ENCODE results near the gene CEP72.
A peak's percentile ranks its signal among the peaks of the same experiment; 100 is the strongest.
"Not testable (repeated sequence)": the region's sequence is repeated elsewhere in the genome, so short reads cannot be mapped to it uniquely, and the experiment has no call there.

The CEP72 gene, protein sequence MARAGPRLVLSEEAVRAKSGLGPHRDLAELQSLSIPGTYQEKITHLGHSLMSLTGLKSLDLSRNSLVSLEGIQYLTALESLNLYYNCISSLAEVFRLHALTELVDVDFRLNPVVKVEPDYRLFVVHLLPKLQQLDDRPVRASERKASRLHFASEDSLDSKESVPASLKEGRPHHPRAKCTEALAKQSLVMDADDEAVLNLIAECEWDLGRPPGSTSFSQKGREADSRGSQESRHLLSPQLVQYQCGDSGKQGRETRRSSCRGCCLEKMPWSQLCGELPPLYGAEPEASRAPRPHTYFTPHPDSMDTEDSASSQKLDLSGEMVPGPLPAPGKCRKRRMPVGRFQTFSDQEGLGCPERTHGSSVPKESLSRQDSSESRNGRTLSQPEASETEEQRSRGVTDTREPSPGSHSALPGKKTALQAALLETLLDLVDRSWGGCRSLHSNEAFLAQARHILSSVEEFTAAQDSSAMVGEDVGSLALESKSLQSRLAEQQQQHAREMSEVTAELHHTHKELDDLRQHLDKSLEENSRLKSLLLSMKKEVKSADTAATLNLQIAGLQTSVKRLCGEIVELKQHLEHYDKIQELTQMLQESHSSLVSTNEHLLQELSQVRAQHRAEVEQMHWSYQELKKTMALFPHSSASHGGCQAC

DNA sequence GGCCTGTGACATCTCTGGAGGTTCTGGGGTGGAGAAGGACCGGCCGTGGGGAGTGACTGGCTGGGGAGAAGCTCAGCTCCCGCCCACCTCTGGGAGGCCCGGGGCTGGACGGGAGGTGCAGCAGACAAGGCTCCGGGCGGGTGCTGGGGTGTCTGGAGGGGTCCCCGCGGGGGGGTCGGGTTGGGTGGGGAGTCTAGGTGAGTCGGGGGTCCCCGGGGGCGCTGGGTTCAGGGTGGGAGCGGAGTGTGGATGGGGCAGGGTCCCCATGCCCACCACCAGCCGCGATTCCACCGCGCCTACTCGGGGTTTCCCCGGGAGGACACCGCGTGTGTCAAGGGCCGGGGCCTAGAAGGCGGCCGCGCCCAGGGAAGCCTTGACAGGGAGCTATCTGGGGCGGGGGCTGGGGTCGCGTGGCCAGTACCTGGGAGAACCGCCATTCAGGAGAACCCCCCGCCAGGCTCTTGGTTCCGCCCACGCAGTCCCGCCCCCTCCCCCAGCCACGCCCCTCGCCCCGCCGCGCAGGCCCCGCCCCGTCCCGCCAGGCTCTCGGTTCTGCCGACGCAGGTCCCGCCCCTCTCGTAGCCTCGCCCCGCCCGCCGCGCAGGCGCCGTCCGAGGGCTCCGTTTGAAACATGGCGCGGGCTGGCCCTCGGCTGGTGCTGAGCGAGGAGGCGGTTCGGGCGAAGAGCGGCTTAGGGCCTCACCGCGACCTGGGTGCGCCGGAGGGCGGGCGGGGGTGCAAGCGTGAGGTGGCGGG lies at the start of gene CEP72:
TSS of gene CEP72 (plus strand) at position 610 of the 756 bp plus-strand sequence. CDS start at position 632, 22 bp downstream.
- peak; percentile 77 to 93 for DNase-seq (ENCODE audit: extremely low read depth in 1 of 2, low read depth in 1 of 2)

DNA sequence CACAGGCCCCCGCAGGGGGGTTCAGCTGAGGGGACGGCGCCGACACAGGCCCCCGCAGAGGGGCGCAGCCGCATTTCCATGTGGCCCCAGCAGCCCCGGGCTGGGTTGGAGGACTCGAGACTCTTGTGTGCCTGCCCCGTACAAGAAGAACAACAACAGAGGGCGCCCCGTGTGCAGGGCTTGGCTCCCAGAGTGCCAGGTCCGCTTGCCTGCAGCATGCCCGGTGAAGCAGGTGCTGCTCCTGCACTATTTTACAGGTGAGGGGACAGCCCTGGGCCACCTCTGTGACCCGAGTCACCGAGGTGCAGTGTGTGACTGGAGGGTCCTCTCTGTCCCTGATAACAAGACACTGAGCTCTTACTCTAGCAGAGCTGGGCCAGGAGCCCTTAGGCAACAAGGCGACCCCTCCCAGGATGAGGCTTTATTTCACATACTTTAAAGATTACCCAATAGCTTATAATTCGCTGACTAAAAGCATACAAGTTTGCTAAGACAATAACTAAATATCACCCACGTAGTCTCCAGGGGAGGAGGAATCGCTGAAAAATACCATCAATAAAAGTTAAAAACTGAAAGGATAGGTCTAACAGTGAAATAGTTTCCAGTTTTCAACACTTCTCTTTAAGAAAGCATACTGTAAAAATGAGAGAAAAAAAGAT lies 46.2 kb upstream of the CEP72 start:
- no peak for DNase-seq (ENCODE audit: extremely low read depth in 1 of 2, low read depth in 1 of 2)

DNA sequence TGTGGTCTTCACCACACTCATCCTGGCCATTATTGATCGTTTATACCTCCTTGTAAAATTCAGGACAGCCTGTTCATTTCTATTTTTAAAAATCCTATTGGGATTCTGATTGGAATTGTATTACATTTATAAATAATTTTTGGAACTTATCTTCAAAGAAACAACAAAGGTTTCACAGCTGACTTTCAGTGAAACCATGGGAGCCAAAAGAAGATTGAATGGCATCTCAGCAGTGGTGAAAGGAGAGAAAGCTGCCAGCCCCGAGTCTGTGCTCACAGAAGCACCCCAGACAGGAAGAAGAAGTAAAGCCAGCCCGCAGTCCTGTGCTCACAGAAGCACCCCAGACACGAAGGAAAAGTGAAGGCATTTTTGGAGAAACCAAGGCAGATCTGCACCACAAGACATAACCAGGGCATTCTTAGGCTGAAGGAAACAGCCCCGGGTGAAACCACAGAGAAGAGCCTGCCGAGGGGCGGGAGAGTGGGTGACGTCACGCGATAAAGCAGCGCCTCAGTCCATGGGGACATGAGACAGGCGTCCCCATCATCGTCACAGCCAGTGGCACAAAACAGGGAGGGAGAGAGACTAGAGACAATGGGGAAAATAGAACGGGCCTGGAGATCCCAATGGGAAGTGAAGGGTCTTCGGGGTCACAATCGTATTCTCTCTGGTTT lies 45.4 kb upstream of the CEP72 start:
- no peak for DNase-seq (ENCODE audit: extremely low read depth in 1 of 2, low read depth in 1 of 2)

DNA sequence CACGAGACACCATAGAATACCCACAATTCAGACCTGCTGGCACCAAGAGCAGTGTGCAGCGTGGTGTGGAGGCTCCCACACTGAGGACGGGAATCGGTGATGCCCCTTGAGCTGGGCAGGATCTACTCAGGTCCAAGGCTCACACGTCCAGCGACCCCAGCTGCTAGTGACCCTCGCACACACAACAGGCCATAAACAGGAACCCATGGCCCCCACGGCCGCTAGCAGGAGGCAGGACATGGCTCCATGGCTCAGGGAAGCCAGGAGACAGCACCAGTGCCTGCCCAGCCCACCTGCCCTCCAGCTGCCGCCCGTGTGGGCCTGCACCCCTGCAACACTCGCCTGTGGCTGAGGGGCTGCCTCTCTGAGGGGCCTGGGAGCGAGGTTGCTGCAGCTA lies 44.5 kb upstream of the CEP72 start:
- DNase-seq (ENCODE audit: extremely low read depth in 1 of 2, low read depth in 1 of 2): no peak

DNA sequence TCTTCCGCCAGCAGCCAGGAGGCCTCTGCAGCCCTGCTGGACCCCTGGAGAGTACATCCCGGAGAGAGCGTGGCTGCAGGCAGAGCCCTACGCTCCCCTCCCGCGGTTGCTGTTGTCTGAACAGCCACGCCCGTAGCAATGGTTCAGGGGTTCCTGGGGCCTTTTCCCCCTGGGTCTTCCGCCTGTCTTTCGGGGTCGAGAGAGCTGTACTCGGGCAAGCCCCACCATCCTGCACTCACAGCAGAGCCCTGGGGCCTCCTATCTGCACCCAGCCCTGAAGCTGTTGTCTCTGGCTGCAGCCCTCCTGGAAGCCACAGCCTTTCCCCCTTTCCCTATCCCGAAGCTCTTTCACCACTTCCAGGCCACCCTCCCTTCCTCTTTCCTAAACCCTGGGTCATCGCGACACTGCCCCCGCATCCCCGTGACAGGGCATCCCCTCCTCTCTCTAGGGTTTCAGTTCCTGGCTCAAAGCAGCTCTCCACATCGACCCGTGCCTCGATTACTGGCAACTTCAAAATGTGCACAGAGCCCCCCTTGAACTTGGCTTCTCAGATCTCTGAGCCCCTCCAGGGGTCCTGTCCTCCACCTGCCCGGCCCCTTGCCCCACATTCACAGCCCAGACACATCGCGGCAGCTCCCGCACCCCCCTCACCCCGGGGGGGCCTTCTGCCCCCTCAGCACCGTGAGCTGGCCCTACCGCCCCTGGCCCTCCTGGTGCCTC lies 43.9 kb upstream of the CEP72 start:
- no peak for DNase-seq (ENCODE audit: extremely low read depth in 1 of 2, low read depth in 1 of 2)

DNA sequence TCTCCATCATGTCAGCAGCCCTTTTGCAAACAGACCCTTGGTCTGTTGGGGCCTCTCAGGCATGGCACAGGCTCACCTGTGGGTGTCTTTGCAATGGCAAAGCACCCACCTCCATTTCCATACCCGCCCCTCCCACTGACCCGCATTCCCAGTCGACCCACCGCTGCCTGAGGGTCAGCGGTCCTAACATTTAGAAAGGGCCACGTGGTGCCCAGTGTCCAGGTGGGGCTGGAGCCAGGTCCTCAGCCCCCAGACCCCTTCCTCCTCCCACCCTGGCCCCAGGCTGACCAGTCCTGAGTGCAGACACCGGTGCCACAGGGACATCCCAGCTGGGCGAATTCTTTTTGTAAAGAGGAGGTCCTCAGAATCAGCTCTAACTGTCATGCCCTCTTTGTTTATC lies 43.3 kb upstream of the CEP72 start:
- DNase-seq (ENCODE audit: extremely low read depth in 1 of 2, low read depth in 1 of 2): no peak

DNA sequence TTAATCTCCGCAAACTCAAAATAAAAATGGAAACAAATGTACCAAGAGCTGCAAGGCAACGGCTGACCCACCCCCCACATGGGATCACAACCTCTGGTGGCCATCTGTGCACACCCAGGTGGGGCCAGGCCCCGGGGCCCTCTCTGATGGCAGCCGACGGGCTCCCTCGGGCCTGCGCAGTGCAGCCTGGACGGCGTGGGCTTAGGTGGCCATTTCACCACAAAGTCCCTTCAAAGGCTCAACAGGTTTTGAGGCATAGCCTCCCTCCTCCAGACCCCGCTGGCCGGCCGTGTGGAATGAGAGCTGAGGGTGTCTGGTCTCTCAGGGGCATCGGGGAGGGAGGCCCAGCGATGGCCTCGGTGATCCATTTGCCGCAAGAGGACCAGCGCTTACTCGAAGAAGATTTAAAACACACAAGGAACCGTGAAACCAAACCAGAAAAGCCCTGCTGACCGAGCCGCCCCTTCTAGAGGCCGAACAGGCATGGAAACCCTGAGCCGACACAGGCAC lies 42.7 kb upstream of the CEP72 start:
- no peak for DNase-seq (ENCODE audit: extremely low read depth in 1 of 2, low read depth in 1 of 2)

DNA sequence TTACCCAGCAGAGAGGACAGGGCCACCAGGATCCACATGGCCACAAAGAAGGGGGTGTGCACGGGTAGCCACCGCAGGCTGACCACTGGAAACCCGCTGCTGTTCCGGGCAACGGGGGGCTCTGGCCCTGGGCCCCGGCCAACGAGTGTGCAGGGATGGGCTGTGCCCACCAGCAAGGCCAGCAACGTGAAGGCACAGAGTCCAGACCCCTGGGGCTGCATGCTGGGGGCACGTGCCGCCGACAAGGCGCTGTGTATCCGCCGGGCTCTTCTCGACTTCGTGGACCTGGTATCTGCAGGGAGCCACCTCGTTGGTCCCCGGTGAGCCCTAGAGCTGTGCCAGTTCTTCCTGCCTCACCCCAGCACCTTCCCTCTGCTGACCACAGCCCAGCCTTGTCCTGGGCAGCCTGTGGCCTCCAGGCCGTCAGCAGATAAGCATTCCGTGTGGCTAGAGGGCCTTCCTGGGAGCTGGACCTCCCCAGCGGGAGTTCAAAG lies 42.2 kb upstream of the CEP72 start:
- DNase-seq (ENCODE audit: extremely low read depth in 1 of 2, low read depth in 1 of 2): no peak

DNA sequence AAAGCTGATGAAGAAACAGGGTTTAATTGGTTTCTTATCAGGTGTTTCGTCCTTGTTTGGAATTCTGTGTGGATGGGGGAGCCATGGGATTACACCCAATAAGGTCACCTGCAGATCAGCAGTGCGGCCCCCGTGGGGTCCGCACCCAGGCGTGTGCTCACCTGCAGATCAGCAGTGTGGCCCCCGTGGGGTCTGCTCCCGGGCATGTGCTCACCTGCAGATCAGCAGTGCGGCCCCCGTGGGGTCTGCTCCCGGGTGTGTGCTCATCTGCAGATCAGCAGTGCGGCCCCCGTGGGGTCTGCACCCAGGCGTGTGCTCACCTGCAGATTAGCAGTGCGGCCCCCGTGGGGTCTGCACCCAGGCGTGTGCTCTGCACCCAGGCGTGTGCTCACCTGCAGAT lies 41.7 kb upstream of the CEP72 start:
- no peak for DNase-seq (ENCODE audit: extremely low read depth in 1 of 2, low read depth in 1 of 2)

DNA sequence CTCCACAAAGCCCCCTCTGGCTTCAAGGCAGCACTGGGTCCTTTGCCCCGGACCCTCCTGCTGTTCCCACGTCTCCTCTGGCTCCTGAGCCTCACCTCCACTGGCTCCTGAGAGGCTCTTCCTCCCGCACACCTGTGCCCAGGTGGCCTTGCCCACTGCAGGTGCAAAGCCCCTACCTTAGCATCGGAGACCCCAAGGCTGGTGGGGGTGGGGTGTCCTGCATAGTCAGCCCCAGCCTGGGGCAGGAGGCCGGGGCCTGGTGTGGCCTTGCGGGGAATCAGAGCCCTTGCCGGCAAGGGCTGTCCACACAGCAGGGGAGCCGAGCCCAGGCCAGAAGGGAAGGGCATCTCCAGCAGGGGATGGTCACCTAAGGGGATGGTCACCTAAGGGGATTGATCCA lies 41.3 kb upstream of the CEP72 start:
- DNase-seq (ENCODE audit: extremely low read depth in 1 of 2, low read depth in 1 of 2): no peak

DNA sequence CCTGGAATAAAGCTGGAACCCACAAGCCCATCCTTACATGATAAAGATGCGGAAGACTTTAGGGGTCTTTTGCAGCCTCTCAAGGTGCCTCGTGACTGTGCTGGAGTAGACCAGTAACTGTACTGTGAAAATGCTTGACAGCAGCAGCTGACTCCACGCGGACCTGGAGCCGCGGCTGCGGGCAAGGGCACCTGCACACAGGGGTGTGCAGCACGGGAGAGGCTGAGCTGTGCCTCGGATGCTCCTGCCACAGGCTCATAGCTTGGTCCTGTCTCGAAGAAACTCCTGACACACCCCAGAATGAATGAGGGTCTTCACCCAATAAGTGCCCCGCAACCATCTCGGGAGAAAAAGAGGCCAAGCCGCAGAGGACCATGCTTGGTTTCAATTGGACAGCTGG lies 40.3 kb upstream of the CEP72 start:
- DNase-seq (ENCODE audit: extremely low read depth in 1 of 2, low read depth in 1 of 2): no peak

DNA sequence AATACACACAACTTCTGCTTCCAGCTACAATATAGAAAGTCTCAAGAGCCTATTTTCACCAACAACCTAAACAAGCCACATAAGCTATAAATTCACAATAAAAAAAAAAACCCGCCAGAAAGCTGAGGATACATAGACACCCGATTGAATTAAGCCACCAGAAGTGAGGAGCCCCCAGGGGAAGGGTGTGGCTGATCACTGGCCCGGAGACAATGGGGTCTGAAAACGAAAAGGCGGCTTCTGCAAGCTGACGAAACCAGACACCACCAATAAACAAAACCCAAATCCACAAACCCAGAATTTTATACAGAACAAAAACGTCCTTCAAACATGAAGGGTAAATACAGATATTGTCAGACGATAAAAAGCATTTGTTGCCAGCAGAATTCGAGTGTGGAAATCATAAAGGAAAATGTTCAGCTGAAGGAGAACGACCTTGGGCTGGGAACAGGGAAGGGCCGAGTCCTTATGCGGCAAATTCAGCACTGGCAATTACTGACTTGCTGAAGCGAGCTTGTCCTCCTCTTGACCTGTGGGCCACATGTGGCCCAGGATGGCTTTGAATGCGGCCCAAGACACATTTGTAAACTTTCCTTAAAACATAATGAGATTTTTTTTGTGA lies 39.6 kb upstream of the CEP72 start:
- no peak for DNase-seq (ENCODE audit: extremely low read depth in 1 of 2, low read depth in 1 of 2)

DNA sequence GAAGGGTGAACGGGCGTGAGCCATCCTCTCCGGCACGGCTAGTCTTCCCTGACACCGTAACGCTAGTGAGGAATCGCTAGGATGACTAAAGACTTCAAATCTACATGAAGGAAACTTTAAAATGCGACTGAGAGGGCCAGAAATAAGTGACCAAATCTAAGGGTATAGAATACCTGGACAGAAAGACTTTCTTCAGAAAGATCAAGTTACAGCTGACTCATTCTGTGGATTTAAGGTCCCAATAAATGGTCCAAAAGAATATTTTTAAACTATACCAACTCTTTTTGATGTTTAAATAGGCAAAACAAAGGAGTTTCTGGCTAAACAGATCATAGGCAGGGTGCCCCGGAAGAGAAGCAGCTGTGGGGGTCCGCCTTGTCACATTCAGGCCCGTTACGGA lies 38.9 kb upstream of the CEP72 start:
- DNase-seq (ENCODE audit: extremely low read depth in 1 of 2, low read depth in 1 of 2): no peak

DNA sequence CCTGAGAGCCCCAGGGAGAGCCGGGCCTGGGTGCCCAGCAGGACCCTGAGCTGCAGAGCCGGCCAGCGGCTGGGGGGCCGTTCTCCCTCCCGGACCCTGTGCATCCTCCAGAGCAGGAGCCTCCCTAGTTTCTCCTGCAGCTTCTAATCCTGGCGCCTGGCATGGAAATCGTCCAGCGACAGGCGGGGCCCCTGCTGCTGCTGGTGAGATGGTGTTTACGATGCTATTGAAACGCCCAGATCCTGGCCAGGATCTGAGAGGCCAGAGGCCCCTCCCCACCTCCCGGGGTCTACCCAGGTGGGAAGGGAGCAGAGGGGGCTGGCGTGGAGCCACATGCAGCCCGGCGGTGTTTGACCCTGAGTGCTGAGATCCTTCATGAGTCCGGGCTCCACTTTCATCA lies 38.2 kb upstream of the CEP72 start:
- no peak for DNase-seq (ENCODE audit: extremely low read depth in 1 of 2, low read depth in 1 of 2)

DNA sequence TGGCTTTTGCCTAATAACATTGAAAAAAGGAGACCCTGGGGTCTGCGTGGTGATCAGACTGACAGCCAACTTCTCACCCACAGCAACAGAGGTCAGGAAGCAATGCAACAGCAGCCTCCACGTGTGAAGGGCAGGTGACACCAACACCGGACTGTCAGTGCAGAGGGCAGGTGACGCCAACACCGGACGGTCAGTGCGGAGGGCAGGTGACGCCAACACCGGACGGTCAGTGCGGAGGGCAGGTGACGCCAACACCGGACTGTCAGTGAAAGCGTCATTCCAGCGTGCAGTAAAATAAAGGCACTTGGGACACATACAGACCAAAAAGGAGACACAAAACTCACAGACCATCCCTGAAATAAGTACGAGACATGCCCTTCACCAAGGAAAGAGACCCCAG lies 37.2 kb upstream of the CEP72 start:
- no peak for DNase-seq (ENCODE audit: extremely low read depth in 1 of 2, low read depth in 1 of 2)

DNA sequence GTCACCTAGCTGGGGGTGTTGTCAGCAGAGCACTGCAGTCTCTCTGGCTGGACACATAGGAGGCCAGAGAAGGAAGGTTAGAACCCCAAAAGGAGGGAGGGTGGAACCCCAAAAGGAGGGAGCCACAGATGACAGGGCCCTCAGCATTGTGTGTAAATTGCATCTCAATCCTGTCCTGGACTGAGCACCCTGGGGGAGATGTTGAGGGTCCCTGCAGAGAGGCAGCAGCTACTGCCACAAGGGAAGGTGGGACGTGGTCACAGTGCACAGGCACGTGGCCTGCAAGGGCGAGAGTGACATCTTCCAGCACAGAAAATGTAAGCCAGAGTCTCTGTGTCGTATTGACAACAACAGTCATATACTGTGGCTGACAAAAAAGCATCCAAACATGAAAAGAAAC lies 36.5 kb upstream of the CEP72 start:
- no peak for DNase-seq (ENCODE audit: extremely low read depth in 1 of 2, low read depth in 1 of 2)

DNA sequence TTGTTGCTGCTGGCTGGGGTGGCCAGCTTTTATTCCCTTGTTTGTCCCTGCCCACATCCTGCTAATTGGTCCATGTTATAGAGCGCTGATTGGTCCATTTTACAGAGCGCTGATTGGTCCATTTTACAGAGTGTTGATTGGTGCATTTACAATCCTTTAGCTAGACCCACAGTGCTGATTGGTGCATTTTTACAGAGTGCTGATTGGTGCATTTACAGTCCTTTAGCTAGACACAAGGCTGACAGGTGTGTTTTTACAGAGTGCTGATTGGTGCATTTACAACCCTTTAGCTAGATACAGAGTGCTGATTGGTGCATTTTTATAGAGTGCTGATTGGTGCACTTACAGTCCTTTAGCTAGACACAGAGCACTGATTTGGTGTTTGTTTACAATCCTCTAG lies 34.9 kb upstream of the CEP72 start:
- DNase-seq (ENCODE audit: extremely low read depth in 1 of 2, low read depth in 1 of 2): not testable (repeated sequence)

DNA sequence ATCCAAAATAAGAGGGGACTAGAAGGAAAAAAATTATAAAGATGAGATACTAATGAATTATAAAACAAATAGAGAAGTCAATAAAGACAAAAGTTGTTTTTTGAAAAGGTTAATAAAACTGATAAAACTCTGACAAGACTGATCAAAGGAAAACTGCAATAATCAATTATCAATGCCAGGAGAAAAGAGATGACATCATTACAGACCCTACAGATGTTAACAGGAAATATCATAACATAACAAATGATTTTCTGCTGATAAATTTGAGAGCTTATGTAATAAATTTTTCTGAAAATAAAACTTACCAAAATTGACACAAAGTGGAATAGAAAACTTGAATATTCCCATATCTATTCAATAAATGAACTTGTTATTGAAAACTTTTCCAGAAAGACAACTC lies 34.3 kb upstream of the CEP72 start:
- DNase-seq (ENCODE audit: extremely low read depth in 1 of 2, low read depth in 1 of 2): no peak

DNA sequence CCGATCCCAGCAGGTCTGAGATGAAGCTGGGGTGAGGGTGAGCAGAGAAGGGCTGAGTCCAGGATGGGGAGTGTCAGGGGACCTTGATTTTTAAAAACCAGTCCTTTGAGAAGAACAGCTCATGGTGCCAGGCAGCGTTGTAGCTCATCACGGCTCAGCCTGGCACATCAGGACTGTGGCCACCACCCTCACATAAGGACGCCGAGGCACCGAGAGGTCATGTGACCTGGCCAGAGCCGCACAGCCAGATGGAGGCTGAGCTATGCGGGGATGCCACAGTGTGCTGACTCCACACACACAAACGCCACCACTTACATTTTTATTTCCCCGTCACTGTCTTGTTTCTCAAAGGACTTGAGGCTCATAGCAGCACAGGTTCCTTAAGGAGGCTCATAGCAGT lies 32.9 kb upstream of the CEP72 start:
- no peak for DNase-seq (ENCODE audit: extremely low read depth in 1 of 2, low read depth in 1 of 2)

Measured in activated CD8-positive, alpha-beta memory T cell treated with anti-CD3 and anti-CD28 coated beads for 1 hour (primary cell).